Skeletal muscle tissue (tissue), 4 donors: ENCODE results near the gene ZNF599. TPM values are rescaled to one million over a fixed set of nuclear protein-coding genes. Genes with fewer than 3 reads are reported as not detected.

ENCODE experiments used
- H3K27ac ChIP-seq: one replicate; pipeline ENCODE4 v1.7.0; 2013; ENCODE audit warnings: mild to moderate bottlenecking, low read depth, low read length, inconsistent platforms
- H3K27me3 ChIP-seq, 3 donors: one replicate each; pipeline ENCODE4 v1.7.0; 2013; ENCODE audit warnings: low read length in 3 of 3; ENCODE audit not compliant: control insufficient read depth in 3 of 3, insufficient read depth in 3 of 3
- H3K36me3 ChIP-seq, 3 donors: one replicate each; pipeline ENCODE4 v1.7.0; 2013; ENCODE audit warnings: low read length in 3 of 3; ENCODE audit not compliant: control insufficient read depth in 3 of 3, insufficient read depth in 3 of 3
- H3K4me1 ChIP-seq, 3 donors: one replicate each; pipeline ENCODE4 v1.7.0; 2013; ENCODE audit warnings: low read length in 3 of 3, mild to moderate bottlenecking in 3 of 3; ENCODE audit not compliant: control insufficient read depth in 3 of 3, insufficient read depth in 3 of 3
- H3K4me3 ChIP-seq, 3 donors: one replicate each; pipeline ENCODE4 v1.7.0; 2013; ENCODE audit warnings: low read length in 3 of 3
- H3K9ac ChIP-seq, 3 donors: one replicate each; pipeline ENCODE4 v1.7.0; 2013; ENCODE audit warnings: low read length in 3 of 3, mild to moderate bottlenecking in 3 of 3, moderate library complexity in 2 of 3, low read depth in 1 of 3
- H3K9me3 ChIP-seq, 3 donors: one replicate each; pipeline ENCODE4 v1.7.0; 2013; ENCODE audit warnings: low read length in 3 of 3; ENCODE audit not compliant: control insufficient read depth in 3 of 3
- total RNA-seq: library from RNA; depleted of rRNA; stranded (reverse); fragments of >200 nt; gene quantifications from one replicate; pipeline ENCODE4 v1.2.3, GENCODE V29; 2014
- donor health status: Osteomylitis.

ZNF599 gene
- total RNA-seq, 1 donor from 2014 or later = 3.7 TPM

GRCh38 chr19:34725400-34725799 lies 47.6 kb downstream of the ZNF599 start:
- Histone ChIP-seq H3K9me3 (no peaks in the 10 kb centered on the region), H3K36me3 (no peaks in the 10 kb centered on the region), H3K27me3 (peaks cover 3 to 12% (median 9%) of the 10 kb centered on the region in 3 donors), H3K4me3 (no peak overlapping the region), H3K9ac (no peak overlapping the region), H3K27ac (no peak overlapping the region), H3K4me1 (no peaks in the 10 kb centered on the region)

DNA sequence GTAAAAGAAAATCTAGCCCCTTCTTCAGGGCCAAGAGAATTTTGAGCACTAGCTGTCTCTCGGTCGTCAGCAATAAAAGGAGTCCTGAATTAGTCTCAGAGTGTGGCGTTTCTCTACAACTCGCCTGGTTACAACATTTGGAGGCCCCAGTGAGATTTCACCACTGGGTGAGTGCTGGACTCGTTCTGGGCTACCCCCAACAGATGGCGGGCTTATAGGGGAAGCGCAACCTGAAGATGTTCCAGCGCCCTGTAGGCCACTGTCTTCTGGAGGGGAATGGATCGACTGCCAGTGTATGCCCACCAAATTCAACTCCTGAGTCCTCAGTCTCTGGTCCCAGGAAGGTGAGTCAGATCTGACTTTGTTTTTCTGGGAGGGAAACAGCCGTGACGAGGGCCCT lies 50.7 kb downstream of the ZNF599 start:
- no peak overlapping the region for H3K27ac ChIP-seq
- H3K4me1 ChIP-seq = no peaks in the 10 kb centered on the region
- no peaks in the 10 kb centered on the region for H3K36me3 ChIP-seq
- H3K9ac ChIP-seq = no peak overlapping the region
- no peak overlapping the region for H3K4me3 ChIP-seq
- H3K27me3 ChIP-seq = peaks cover 3 to 9% (median 9%) of the 10 kb centered on the region in 3 donors
- H3K9me3 ChIP-seq = no peaks in the 10 kb centered on the region

DNA sequence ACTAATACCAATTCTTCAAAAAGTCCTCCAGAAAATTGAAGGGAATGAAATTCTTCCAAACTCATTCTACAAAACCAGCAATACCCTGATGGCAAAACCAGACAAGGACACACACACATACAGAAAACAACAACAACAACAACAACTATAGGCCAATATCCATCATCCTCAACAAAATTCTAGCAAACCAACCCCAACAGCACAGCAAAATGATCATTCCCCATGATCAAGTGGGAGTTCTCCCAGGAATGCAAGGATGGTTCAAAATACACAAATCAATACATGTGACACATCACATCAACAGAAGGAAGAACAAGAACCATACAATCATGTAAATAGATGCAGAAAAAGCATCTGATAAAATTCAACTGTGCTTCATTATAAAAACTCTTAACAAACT lies 57.7 kb downstream of the ZNF599 start:
- H3K9ac ChIP-seq = no peak overlapping the region
- no peak overlapping the region for H3K4me3 ChIP-seq
- no peaks in the 10 kb centered on the region for H3K4me1 ChIP-seq
- H3K36me3 ChIP-seq = no peaks in the 10 kb centered on the region
- H3K27ac ChIP-seq = no peak overlapping the region
- no peaks in the 10 kb centered on the region for H3K27me3 ChIP-seq
- H3K9me3 ChIP-seq = no peaks in the 10 kb centered on the region

- no peaks in the 10 kb centered on the region for H3K36me3 ChIP-seq
- H3K4me3 ChIP-seq = no peak overlapping the region
- no peaks in the 10 kb centered on the region for H3K27me3 ChIP-seq
- no peak overlapping the region for H3K27ac ChIP-seq
- H3K9me3 ChIP-seq = no peaks in the 10 kb centered on the region
- H3K4me1 ChIP-seq = no peaks in the 10 kb centered on the region
- no peak overlapping the region for H3K9ac ChIP-seq
Measured at GRCh38 chr19:34713262-34713637, 59.8 kb downstream of the ZNF599 start.

DNA sequence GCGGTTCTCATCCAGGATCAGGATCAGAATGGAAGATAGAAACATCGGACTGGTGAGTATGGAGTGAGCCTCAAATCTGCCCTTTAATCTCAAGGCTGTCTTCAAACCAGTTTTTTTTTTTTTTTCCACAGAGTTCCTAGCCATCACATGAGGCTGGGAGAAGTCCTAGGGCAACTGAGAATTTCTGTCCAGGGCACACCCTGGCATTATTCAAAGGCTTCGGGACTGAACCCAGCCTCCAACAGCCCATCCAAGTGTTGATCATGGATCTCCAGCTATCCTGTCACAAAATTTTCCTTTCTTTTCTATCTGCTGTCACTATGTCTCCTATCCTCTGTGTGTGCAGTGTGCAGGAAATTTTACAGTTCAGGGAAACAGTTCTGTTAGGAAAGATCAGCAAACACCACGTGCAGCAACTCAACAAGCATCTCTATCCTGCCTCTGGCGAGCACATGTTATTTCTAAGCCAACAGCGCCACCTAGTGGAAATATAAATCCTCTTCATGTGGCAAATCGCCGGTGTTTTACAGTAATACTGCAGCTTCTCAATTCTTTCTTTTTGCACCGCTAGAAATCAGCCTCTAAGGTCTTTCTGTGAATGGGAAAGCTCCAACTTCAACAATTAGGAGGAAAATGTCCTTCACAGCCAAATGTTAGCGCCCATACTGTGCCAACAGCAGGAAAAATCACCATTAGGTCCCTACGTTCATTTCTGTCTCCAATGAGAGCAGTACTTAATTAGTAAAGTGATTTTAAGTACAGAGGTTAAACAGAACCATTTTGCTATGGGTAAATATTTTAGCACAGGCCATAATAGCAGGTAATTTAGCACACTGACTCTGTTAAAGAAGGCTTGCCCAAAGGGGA lies 60.4 kb downstream of the ZNF599 start:
- H3K27ac ChIP-seq = no peak overlapping the region
- no peak overlapping the region for H3K9ac ChIP-seq
- no peaks in the 10 kb centered on the region for H3K36me3 ChIP-seq
- no peak overlapping the region for H3K4me3 ChIP-seq
- no peaks in the 10 kb centered on the region for H3K9me3 ChIP-seq
- H3K4me1 ChIP-seq = no peaks in the 10 kb centered on the region
- H3K27me3 ChIP-seq = no peaks in the 10 kb centered on the region

- Histone ChIP-seq H3K4me1 (no peaks in the 10 kb centered on the region), H3K27me3 (no peaks in the 10 kb centered on the region), H3K9ac (no peak overlapping the region), H3K36me3 (no peaks in the 10 kb centered on the region), H3K9me3 (peaks cover 0 to 2% (median 0%) of the 10 kb centered on the region in 3 donors), H3K4me3 (no peak overlapping the region), H3K27ac (no peak overlapping the region)
Measured at GRCh38 chr19:34711890-34712289, 61.1 kb downstream of the ZNF599 start.

Other genes with a start within 250 kb of the ZNF599 start
- gene SCGB2B2, start 96.1 kb downstream of the ZNF599 start, total RNA-seq = 0.52 TPM
- 16.2 TPM for gene ZNF302, start 95.5 kb downstream of the ZNF599 start, total RNA-seq
- gene ZNF181, start 39.0 kb downstream of the ZNF599 start, total RNA-seq = 11.0 TPM
- gene ZNF30, start 153.7 kb upstream of the ZNF599 start, total RNA-seq = 12.0 TPM
- gene ZNF792, start 191.0 kb upstream of the ZNF599 start, total RNA-seq = 7.8 TPM
- 17.7 TPM for gene GRAMD1A, start 227.1 kb upstream of the ZNF599 start, total RNA-seq